ENCODE measurements around the gene FBXL7.

FBXL7 gene

GRCh38 chr5:15889001-15889400 is 389.0 kb downstream of the FBXL7 start:
- DNase-seq (ENCODE audit: low read depth), result no peak

- no peak for DNase-seq (ENCODE audit: low read depth)
These were observed 393.9 kb downstream of the FBXL7 start for GRCh38 chr5:15893866-15894265.

DNA sequence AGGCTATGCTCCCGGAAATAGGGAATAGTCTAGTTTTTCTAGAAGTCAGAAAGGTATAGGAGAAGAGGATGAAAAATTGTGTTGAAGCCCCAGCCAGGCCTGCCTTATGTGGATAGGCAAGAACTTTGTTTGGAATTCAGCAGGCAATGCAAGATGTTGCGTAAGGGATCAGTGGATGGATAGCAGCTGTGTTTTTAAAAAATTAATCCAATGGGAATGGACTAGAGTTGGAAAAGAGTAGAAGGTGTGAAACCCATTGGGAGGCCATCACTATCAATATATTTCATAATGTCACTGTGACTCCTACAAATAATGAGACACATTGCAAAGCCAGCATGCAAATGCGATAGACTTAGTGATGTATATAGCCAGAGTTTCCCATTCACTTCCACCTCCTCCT is 397.7 kb downstream of the FBXL7 start:
- no peak for DNase-seq (ENCODE audit: low read depth)

- DNase-seq (ENCODE audit: low read depth), result no peak
These were observed 398.7 kb downstream of the FBXL7 start for GRCh38 chr5:15898641-15899040.

GRCh38 chr5:15899481-15899880 is 399.5 kb downstream of the FBXL7 start:
- no peak for DNase-seq (ENCODE audit: low read depth)

DNA sequence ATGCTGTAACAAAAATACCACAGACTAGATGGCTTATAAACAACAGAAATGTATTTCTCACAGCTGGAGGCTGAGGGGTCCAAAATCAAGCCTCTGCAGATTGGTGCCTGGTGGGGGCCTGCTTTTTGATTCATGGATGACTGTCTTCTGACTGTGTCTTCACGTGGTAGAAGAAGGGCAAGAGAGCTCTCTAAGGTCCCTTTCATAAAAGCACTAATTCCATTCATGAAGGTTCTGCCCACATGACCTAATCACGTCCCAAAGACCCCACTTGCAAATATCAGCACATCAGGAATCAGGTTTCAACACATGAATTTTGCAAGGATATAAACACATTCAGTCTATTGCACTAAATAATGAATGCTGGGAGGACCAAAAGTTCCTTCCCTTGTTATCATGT is 401.2 kb downstream of the FBXL7 start:
- no peak for DNase-seq (ENCODE audit: low read depth)

DNA sequence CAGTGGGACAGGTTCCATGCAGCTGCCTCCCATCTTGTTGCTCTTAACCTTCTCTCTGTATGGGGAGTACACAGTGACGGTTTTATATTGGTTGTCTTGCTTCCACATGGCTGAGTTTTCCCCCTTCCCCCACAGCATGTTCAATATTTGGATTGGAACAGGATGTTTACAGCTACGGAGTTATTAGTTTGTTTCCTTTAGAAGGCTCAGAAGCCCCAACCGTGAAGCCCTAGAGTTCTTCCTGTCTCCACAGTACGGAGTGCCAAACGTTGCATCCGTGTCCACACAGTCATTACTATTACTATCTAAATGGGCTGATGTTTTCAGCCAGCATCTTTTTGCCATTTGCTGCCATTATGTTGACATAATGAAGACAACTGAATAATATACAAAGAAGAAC is 402.1 kb downstream of the FBXL7 start:
- no peak for DNase-seq (ENCODE audit: low read depth)

- no peak for DNase-seq (ENCODE audit: low read depth)
These were observed 405.2 kb downstream of the FBXL7 start for GRCh38 chr5:15904899-15905830.

GRCh38 chr5:15914638-15915037 is 414.7 kb downstream of the FBXL7 start:
- no peak for DNase-seq (ENCODE audit: low read depth)

DNA sequence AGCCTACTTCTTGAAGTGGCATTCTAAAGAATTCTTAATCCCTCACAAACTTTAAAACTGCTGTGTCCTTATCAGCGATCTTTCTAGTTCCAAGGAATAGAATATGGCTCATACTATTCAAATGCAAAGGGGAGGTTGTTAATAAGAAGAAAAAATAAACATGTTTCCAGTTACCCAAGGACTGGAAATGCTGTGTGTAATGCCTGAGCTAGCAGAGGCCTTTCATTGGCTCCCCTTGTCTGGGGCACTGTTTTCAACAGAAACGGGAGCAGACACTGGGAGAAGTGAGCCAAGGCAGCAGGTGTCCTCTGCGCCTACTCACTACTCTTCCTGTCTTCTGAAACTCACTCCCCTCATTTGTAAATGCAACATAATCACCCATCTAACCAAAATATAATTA is 426.6 kb downstream of the FBXL7 start:
- no peak for DNase-seq (ENCODE audit: low read depth)

GRCh38 chr5:15927710-15928380 is 427.9 kb downstream of the FBXL7 start:
- no peak for DNase-seq (ENCODE audit: low read depth)

DNA sequence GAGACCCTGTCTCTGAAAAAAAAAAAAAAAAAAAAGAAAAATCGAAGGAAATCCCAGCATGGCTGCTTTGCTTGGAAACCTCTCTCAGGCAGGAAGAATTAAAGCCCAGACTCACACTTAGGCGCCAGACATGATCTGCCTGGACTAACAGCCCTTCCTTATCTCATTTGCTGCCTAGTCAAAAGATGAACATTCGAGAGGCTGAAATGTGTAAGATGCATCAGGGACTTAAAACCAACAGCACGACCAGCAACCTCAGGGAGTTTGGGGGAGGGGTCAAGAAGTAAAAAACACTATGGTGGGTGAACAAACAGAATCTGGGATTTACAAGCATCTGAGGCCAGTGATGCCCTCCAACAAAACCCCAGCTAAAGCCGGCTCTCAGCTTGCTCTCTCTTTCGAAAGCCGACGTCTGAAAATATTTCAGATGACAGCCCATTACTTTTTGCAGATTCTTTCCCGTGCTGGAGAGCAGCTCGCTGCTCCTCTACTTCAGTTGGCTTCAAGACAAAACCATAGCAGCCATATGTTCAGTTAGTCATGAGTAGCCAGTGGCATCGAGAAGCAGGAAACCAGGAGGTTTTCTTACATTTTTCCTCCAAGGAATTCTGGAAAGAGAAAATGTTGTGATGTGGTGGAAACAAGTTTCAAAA is 429.8 kb downstream of the FBXL7 start:
- peak; percentile 31 for DNase-seq (ENCODE audit: low read depth)

DNA sequence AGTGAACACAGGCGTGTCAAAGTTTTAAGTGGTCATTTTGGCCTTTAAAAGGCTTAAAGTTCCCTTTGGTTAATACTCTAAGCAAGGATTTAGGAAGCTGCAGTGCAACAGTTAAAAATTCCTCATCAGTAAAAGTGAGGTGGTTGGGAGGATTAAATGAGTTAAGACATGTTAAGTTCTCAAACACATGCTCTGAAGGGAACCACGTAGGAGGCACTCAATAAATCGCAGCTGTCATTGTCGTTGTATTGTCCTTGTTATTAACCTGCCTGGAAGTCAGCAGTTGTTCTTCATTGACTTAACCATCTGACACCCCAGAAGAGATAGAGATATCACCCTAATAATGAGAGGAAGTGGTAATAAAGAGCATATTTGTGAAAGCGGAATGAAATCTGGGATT is 432.1 kb downstream of the FBXL7 start:
- DNase-seq (ENCODE audit: low read depth), result no peak

DNA sequence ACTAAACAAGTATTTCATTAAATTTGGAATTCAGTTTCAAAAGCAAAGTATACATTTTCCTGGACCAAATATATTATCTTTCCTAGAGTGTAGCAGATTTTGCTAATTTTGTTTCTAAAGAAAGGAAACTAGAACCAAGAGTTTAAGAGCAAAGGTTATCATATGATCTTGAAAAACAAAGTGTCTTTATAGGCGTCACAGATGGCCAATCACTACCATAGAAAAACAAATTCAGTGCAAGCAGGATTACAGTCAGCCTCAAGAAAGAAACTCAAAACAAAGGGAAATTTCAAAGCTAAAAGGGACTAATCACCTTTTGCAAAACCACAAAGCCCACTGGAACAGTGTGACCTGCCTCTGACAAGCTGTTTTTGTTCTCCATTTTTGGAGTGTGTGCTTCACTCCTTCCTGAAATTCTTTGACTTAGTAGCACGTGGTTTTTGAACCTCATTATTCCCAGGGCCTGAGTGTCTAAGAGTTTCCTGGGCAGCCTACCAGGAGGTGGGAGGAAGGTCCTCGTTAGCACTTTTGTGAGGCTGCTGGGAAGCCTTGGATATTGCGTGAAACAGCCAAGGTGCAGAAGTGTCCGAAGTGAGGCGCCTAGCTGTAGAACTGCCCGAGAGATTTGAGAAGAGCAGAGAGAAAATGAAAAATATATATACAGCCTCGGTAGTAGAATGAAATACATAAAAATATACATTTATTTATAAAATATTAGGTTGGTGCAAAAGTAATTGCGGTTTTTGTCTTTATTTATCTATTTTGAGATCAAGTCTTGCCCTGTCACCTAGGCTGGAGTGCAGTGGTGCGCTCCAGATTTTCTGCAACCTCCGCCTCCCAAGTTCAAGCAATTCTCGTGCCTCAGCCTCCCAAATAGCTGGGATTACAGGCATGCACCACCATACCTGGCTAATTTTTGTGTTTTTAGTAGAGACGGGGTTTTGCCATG is 433.6 kb downstream of the FBXL7 start:
- DNase-seq (ENCODE audit: low read depth), result no peak

GRCh38 chr5:15936505-15937245 is 436.7 kb downstream of the FBXL7 start:
- no peak for DNase-seq (ENCODE audit: low read depth)

- no peak for DNase-seq (ENCODE audit: low read depth)
These were observed 437.7 kb downstream of the FBXL7 start for GRCh38 chr5:15937708-15938107.

GRCh38 chr5:15938186-15938585 is 438.2 kb downstream of the FBXL7 start:
- DNase-seq (ENCODE audit: low read depth), result no peak

- DNase-seq (ENCODE audit: low read depth), result peak; percentile 84
These were observed 439.0 kb downstream of the FBXL7 start for GRCh38 chr5:15938961-15939360.

- no peak for DNase-seq (ENCODE audit: low read depth)
These were observed 440.9 kb downstream of the FBXL7 start for GRCh38 chr5:15940905-15941304.

DNA sequence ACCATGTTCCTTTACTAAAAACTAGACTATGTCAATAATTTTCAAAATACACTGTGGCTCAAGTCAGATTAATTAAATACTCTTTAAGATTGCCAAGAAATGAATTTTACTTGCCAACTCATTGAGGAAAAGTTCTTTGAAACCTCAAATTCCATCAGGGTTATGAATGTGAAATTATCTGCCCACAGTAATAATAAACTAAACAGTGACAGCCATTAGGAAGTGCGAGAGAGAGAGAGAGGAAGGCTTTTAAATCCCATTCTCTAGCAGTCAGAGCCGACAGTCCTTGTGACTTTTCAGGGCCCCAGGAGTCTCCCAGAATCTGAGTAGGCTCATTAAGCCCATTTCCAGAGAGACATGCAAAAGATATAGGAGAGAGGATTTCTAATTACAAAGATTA is 443.5 kb downstream of the FBXL7 start:
- DNase-seq (ENCODE audit: low read depth), result no peak

- DNase-seq (ENCODE audit: low read depth), result no peak
These were observed 446.0 kb downstream of the FBXL7 start for GRCh38 chr5:15946026-15946425.
